Stimulated activated CD4-positive, alpha-beta T cell treated with anti-CD3 and anti-CD28 coated beads, Interleukin-1b, Interleukin-23, amount 100 ng/mL, for 4 hours (primary cell): ENCODE results near the gene POMT1.

Experiments used
- DNase-seq, 2 donors: peaks; one replicate each; pipeline ENCODE4 v3.0.0-alpha.2; 2020; ENCODE audit warnings: low read depth in 2 of 2

The POMT1 gene

DNA sequence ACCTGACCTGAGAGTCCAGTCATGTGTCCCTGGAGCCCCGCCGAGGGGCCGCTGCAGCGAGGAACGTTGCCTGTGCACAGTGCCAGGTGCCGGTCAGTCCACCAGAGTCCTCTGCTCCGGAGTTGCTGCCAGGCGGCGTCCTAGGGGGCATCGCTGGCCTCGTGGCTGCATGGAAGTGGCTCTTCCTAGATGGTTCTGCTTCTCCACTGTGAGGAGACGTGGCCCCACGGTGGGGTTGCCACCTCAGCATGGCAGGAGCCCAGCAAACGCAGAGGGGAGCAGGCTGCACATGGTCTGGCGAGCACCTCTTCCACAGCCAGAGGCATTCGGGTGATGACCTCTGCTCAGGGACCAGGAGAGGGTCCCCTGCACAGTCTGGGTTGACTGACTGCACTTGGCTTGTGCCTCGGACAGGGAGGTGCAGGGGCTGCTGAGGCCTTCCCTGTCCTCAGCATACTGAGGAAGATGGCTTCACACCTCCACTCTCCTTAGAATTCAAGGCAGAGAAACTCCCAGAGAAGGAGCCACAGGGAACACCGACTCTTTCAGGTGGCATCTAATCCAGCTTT is 25.9 kb upstream of the POMT1 start:
- DNase-seq: no peak

DNA sequence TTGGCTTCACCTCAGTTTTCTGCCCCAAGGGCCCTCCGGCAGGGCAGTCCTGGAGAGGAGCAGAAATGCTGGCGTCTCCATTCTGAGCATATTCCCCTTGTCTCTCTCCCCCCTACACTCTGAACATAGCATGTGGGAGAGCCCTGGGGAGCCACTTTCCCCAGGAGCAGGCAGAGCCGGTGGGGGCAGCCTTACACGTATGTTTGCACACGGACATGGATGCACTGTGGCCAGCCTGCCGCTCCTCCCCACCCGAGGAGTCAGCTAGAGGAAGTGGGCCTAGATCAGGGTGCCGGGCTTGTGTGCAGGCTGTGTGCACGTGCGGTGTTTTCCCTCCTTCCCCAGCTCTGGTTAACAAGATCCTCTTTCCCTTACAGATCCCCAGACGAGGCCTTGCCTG is 25.4 kb upstream of the POMT1 start:
- DNase-seq: no peak

- DNase-seq: no peak
Measured at GRCh38 chr9:131477816-131478419, 24.8 kb upstream of the POMT1 start.

DNA sequence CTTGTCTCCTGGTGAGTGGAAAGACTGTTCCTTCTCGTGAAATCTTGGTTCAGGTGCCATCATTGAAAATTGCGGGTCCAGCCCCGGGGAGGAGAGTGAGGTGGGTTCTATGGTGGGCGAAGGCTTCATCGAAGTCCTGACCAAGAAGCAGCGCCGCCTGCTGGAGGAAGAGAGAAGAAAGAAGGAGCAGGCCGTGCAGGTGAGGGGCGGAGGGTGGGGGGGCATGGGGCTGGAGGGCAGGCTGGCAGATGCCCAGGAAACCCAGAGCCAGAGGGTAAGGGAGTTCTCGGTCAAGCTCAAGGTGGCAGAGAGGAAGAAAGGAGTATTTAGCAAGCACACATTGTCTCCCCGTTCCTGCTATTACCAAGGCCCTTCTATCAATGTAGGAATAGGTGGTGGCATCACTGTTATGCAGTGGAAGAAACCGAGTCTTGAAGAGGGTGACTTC is 24.3 kb upstream of the POMT1 start:
- peak; percentile 34 to 55 for DNase-seq

DNA sequence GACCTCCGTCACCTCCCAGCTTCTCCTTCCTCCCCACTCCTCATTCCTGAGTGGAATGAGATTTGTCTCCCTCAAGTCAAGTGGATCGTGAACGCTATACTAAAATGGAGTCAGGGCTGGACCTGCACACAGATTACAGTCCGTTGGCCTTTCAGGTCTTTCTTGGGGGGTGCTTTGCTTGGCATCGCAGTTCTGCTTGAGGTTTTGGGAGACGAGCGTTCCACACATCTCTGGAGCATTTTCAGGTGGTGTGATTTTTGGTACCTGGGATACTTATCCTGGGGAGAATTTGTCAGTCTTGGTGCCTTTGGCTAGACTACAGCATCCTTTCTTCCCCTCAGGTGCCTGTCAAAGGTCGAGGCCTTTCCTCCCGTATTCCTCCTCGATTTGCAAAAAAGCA is 23.8 kb upstream of the POMT1 start:
- no peak for DNase-seq

- no peak for DNase-seq
Measured at GRCh38 chr9:131480258-131480657, 22.5 kb upstream of the POMT1 start.

DNA sequence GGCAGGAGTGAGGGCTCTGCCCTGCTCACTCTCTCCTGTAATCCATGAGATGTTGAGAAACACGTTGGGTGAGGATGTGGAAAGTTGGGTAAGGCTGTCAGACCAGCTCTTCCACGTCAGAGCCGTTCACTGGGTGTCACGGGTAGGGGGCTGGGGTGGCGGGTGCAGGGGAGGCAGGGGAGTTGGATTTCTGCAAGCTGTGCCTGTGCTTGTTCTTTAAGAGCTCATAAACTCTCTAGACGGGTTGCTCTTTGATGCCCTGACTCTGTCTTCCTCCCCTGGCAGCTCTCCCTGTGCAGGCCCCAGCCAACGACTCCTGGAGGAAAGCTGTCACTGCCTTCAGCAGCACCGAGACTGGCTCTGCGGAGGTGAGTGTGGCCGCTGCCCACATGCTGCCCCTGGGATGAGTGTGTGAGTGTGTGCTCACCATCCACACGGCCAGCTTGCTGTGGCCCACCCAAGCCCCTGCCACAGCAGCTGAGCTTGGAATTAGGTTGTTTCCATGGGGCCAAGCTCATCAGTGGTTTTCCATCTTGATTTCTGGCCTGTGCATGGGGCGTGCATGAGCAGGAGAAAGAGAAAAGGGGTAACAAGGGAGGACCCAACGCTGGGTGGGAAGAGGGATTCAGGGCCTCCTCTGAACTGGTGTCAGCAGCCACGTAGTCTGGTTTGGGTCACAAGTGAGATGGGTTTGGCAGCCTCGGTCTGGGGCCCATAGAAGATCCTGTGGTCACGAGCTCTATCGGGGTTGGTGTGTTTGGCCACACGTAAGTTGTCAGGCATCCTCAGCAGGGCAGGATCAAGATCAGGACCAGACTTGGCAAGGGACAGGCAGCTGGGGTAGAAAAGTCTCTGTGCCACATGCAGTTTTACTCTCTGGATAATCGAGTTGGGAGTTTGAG is 21.0 kb upstream of the POMT1 start:
- DNase-seq: no peak

DNA sequence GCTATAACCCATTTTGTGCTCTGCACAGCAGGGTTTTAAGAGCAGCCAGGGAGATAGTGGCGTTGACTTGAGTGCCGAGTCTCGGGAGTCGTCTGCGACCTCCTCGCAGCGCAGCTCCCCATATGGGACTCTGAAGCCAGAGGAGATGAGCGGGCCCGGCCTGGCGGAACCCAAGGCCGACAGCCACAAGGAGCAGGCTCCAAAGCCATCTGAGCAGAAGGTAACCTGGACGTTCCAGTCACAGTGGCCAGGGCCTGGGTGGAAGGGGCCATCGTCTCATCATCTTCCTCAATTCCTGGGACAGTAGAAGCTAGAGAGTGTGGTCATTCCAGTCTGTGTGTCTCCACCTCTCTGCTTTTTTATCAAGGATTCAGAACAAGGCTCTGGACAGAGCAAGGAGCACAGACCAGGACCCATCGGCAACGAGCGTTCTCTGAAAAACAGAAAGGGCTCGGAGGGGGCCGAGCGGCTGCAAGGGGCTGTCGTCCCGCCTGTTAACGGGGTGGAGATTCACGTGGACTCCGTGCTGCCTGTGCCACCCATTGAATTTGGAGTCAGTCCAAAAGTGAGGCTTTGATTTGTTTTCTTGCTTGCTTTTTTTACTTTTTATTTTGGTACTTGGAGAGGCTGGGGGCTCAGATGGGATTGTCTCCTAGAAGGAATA is 20.2 kb upstream of the POMT1 start:
- DNase-seq: no peak

DNA sequence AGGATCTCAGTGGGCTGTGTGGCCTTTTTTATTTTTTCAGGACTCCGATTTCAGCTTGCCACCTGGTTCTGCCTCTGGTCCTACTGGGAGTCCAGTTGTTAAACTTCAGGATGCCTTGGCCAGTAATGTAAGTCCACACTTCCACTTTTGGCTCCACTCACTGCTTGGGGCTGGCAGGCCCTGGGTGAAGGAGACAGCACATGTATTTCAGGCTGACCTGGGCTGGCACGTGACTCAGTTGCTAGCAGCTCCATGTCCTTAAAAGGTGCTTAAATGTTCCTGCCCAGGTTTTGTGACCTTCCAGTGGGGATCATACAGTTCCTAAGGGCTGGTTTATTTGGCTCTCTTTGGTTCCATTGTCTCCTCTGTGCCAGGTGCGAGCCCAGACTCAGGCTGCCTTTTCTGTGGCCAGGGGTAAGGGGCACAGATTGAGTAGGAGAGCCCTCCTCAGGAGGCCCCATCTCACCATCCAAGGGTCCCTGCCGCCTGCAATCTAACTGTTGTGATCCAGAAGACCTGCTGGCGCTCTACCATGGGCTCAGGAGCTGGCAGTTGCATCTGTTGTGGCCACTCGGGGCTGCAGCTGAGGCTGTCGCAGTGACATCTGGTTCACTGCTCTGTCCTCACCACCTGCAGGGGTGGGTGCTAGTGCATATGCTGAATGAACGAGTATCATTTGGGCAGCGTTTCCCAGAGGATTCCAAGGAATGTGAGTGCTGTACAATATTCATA is 19.2 kb upstream of the POMT1 start:
- DNase-seq: no peak

DNA sequence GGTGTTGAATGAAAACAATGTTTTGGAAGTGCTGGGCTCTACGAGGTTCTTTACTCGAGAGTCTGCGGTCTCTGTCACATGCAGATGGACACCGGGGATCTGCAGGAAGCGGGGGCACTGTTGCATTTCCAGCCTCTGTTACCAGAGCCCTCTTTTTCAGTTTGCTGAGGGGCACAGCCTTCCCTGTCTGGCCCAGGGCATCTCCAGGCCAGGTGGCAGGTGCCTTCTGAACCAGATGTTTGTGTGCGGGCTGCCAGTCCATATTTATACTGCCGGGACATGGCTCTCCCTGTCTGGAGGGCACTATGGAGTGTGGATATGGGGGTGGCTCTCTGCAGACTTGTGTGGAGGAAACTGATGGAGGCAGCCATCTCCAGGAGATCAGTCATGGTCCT is 18.7 kb upstream of the POMT1 start:
- no peak for DNase-seq

DNA sequence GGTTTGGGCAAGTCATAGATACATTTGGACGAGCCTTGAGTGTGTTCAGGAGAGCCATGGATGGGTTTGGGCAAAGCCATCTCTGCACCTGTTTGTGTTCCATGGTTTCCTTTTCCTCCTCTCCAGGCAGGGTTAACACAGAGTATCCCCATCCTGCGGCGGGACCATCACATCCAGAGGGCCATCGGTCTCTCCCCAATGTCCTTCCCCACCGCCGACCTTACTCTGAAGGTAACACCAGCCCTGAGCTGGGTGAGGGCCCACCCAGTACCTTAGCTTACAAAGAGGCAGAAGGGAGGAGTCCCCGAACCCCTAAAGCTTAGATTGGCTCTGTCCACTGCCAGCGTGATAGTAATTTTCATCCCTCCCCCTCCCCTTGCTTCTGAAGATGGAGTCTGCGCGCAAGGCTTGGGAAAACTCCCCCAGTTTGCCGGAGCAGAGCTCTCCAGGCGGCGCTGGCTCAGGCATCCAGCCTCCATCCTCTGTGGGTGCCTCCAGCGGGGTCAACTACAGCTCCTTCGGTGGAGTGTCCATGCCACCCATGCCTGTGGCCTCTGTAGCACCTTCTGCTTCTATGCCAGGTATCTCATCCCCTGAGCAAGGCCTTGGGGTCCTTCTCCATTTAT is 18.0 kb upstream of the POMT1 start:
- no peak for DNase-seq

GRCh38 chr9:131485206-131485605 is 17.5 kb upstream of the POMT1 start:
- DNase-seq: no peak

GRCh38 chr9:131485728-131486422 is 16.8 kb upstream of the POMT1 start:
- DNase-seq: no peak

GRCh38 chr9:131487001-131487400 is 15.7 kb upstream of the POMT1 start:
- DNase-seq: no peak

- DNase-seq: no peak
Measured at GRCh38 chr9:131487621-131488031, 15.1 kb upstream of the POMT1 start.

DNA sequence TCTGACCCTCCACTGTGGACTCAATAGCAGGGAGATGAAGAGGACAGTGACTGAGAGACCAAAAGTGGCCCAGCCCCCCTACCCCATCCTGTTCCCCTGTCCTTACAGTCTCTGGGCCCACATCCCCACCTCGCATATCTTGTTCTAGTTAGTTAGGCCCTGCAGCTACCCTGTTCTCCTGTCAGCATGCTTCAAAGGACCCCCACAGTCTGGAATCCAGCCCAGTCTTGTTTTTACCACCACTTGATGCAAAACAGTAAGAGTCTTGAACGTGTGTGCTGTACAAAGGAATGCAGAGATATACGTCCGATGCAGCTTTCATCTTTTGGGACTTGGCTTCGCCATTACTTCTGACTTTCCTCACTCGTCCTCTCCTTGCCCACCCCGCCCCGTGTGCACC is 12.2 kb upstream of the POMT1 start:
- no peak for DNase-seq

- no peak for DNase-seq
Measured at GRCh38 chr9:131491001-131491710, 11.6 kb upstream of the POMT1 start.

DNA sequence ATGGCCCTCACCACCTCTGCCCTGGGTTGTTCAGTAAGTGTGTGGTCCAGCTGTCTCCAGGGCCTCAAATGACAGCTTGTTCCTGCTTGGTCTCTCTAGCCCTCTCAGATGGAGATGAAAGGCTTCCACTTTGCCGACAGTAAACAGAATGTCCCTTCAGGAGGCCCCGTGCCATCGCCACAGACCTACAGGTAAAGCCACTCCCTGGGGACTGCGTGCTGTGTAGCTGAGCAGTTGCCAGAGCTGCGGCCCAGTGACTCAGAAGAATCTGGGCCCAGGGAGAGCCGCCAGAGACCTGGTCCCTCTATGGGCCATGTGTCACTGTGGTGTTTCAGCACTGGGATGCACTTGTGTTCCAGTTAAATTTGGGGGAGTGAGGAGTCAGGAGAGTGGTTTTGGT is 10.6 kb upstream of the POMT1 start:
- no peak for DNase-seq

DNA sequence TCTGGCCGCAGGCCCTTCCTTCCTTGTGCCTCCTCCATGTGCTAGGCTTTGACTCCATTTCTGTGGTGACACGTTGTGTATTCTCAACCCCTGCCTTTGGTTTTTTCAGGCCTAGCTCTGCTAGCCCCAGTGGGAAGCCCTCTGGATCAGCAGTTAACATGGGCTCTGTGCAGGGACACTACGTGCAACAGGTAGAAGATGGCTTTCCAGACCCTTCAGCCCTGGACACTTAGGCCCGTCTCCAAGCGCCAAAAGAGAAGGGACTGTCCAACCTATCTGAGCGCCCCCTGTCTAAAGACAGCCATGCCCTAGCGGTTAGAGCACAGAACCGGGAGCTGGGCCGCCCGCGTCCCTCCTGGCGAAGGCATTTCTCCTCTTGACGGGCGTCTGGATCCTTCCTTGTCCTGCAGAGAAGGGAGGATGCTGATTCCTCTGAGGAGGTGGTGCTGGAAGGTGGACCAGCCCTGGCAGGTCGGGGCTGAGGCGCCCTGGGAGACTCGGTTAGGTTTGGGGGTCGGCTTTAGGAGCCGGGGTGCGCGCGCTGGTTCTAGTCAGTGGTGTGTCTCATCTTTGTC is 8.3 kb upstream of the POMT1 start:
- DNase-seq: no peak

DNA sequence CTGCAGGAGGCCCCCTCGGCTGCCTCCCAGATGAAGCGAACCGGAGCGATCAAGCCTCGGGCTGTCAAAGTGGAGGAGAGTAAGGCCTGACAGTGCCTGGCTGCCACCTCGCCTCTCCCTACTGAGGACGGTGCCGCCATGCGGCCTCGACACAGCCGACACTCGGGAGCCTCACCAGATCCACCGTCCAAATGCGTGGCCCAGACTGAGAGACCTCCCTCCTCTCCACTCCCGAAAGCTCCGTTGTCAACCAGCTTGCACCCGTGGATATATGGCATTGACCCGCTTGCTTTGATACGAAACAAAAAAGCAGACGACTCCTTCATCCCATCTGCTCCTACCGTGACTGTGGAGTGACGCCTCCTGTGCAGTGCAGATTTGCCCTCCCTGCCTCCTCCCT is 6.9 kb upstream of the POMT1 start:
- DNase-seq: no peak
